ENCODE results near the gene SPOPL. TPM values are rescaled to one million over a fixed set of nuclear protein-coding genes. Genes with fewer than 3 reads are reported as not detected.

SPOPL gene
- total RNA-seq, 1 experiment from 2014 or later: 21.8 TPM

DNA sequence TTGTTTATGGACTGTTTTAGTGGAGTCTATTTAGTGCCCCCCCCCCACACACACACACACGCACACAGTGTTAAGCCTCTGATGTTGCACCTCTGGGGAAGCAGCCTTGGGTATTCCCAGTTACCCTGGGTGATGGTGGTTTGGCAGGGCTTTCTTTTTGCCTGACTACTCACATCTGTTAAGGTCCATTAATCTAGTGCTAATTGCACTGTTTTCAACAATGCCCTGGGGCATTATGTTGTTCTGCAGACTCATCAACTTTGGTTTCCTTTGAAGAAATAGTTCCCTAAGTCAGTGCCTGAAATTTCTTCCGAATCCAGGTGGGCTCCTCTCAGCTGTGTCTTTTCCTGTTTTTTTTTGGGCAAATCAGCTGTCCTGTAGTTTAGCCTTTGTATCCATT is 34.7 kb downstream of the SPOPL start:
- Histone ChIP-seq H3K4me1 (ENCODE audit: control insufficient read depth, insufficient read depth, low read length) (0 out of 2 replicates have a peak, but pooled peaks cover 3% of the 10 kb centered on the region), H3K9me3 (ENCODE audit: control insufficient read depth, insufficient read depth, low read depth, low read length) (peaks cover 4% of the 10 kb centered on the region; the same call in 1 of the 2 replicates), H3K36me3 (ENCODE audit: control insufficient read depth, insufficient read depth, low read length) (no peaks in the 10 kb centered on the region), H3K4me3 (ENCODE audit: low read depth in 2 of 2, low read length in 2 of 2) (no peak overlapping the region), H3K27me3 (ENCODE audit: control insufficient read depth, insufficient read depth, low read length) (no peaks in the 10 kb centered on the region), H3K27ac (ENCODE audit: low read length) (no peak overlapping the region)
- ChIA-PET POLR2A (no interaction called here), CTCF (no interaction called here)
- BruUV-seq (replicated peaks): no TSS peak
- intact Hi-C loops (cut with micrococcal nuclease; ENCODE audit: unreplicated experiment) (no loop called here), in situ Hi-C loops (cut with HindIII; ENCODE audit: low pct_unique_long_range_greater_than_20kb, low sequenced_read_pairs) (no loop called here)
- TF ChIP-seq, protein P1, sequence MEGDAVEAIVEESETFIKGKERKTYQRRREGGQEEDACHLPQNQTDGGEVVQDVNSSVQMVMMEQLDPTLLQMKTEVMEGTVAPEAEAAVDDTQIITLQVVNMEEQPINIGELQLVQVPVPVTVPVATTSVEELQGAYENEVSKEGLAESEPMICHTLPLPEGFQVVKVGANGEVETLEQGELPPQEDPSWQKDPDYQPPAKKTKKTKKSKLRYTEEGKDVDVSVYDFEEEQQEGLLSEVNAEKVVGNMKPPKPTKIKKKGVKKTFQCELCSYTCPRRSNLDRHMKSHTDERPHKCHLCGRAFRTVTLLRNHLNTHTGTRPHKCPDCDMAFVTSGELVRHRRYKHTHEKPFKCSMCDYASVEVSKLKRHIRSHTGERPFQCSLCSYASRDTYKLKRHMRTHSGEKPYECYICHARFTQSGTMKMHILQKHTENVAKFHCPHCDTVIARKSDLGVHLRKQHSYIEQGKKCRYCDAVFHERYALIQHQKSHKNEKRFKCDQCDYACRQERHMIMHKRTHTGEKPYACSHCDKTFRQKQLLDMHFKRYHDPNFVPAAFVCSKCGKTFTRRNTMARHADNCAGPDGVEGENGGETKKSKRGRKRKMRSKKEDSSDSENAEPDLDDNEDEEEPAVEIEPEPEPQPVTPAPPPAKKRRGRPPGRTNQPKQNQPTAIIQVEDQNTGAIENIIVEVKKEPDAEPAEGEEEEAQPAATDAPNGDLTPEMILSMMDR (IDR thresholded peaks at IDR 0.05): no peak
- TF ChIP-seq, protein P2, sequence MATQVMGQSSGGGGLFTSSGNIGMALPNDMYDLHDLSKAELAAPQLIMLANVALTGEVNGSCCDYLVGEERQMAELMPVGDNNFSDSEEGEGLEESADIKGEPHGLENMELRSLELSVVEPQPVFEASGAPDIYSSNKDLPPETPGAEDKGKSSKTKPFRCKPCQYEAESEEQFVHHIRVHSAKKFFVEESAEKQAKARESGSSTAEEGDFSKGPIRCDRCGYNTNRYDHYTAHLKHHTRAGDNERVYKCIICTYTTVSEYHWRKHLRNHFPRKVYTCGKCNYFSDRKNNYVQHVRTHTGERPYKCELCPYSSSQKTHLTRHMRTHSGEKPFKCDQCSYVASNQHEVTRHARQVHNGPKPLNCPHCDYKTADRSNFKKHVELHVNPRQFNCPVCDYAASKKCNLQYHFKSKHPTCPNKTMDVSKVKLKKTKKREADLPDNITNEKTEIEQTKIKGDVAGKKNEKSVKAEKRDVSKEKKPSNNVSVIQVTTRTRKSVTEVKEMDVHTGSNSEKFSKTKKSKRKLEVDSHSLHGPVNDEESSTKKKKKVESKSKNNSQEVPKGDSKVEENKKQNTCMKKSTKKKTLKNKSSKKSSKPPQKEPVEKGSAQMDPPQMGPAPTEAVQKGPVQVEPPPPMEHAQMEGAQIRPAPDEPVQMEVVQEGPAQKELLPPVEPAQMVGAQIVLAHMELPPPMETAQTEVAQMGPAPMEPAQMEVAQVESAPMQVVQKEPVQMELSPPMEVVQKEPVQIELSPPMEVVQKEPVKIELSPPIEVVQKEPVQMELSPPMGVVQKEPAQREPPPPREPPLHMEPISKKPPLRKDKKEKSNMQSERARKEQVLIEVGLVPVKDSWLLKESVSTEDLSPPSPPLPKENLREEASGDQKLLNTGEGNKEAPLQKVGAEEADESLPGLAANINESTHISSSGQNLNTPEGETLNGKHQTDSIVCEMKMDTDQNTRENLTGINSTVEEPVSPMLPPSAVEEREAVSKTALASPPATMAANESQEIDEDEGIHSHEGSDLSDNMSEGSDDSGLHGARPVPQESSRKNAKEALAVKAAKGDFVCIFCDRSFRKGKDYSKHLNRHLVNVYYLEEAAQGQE (IDR thresholded peaks at IDR 0.05; ENCODE audit: insufficient read depth in 1 of 2, low read depth in 2 of 2, low read length in 1 of 2): no peak
- TF ChIP-seq SIN3A (IDR thresholded peaks at IDR 0.05; ENCODE audit: borderline replicate concordance, insufficient read depth, low read depth, low read length): no peak
- no peak for TF ChIP-seq POLR2AphosphoS5 (IDR thresholded peaks at IDR 0.05; ENCODE audit: low read depth, low read length)
- TF ChIP-seq TCF7L2 (IDR thresholded peaks at IDR 0.05; ENCODE audit: low read depth, low read length): no peak
- no peak for DNase-seq (ENCODE audit: low read depth, low spot score)
- ATAC-seq: no peak

DNA sequence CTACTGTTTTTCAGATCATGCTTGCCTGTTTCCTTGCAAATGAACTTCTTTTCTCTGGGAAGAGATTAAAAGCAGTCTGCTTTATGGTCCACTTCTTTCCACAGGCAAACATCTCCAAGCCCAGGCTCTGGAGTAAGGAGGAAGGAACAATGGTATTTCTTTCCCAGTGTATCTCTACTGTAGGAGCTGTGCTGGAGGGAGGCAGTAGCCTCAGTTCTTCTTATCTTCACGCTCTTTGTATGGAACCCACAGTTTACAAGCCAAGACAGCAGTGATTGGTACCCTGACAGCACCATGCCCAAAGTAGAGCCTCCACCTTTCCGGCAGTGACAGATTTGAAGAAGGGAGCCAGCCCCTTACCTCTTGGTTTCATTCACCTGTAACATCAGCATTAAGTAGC is 35.2 kb downstream of the SPOPL start:
- H3K4me1 ChIP-seq (ENCODE audit: control insufficient read depth, insufficient read depth, low read length): 0 out of 2 replicates have a peak, but pooled peaks cover 3% of the 10 kb centered on the region
- intact Hi-C loops (cut with micrococcal nuclease; ENCODE audit: unreplicated experiment): no loop called here
- no TSS peak for BruUV-seq (replicated peaks)
- POLR2A ChIA-PET: no interaction called here
- CTCF ChIA-PET: no interaction called here
- TF ChIP-seq, protein P1 (IDR thresholded peaks at IDR 0.05): no peak
- TF ChIP-seq, protein P2 (IDR thresholded peaks at IDR 0.05; ENCODE audit: insufficient read depth in 1 of 2, low read depth in 2 of 2, low read length in 1 of 2): no peak
- no peak for TF ChIP-seq POLR2AphosphoS5 (IDR thresholded peaks at IDR 0.05; ENCODE audit: low read depth, low read length)
- TF ChIP-seq SIN3A (IDR thresholded peaks at IDR 0.05; ENCODE audit: borderline replicate concordance, insufficient read depth, low read depth, low read length): no peak
- TF ChIP-seq TCF7L2 (IDR thresholded peaks at IDR 0.05; ENCODE audit: low read depth, low read length): no peak
- no peaks in the 10 kb centered on the region for H3K36me3 ChIP-seq (ENCODE audit: control insufficient read depth, insufficient read depth, low read length)
- no peak overlapping the region for H3K4me3 ChIP-seq (ENCODE audit: low read depth in 2 of 2, low read length in 2 of 2)
- H3K27ac ChIP-seq (ENCODE audit: low read length): no peak overlapping the region
- H3K9me3 ChIP-seq (ENCODE audit: control insufficient read depth, insufficient read depth, low read depth, low read length): peaks cover 4% of the 10 kb centered on the region; the same call in 1 of the 2 replicates
- in situ Hi-C loops (cut with HindIII; ENCODE audit: low pct_unique_long_range_greater_than_20kb, low sequenced_read_pairs): no loop called here
- no peaks in the 10 kb centered on the region for H3K27me3 ChIP-seq (ENCODE audit: control insufficient read depth, insufficient read depth, low read length)
- ATAC-seq (no peak), DNase-seq (ENCODE audit: low read depth, low spot score) (no peak)

Data from Panc1 (cell line).